ENCODE data around the gene PLSCR5.

Gene PLSCR5

DNA sequence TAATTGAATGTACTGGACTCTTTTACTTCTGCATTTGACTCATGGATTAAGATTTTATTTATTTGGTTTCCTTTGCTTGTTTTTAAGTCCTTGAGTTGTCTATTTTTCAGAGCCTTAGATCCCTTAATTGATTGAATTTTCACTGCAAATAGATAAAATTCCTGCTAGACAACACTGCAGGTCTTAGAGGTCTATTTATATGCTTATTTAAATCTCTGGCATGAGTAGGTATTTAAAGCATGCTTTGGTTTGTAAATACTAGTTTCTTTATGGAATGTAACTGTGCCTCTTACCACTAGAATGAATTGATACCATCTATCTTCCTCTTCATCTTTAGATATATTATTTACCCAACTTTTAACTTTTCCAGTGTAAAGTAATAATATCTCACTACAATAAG, 20.0 kb downstream of the PLSCR5 start:
- DNase-seq (ENCODE audit: low read depth), result no peak

DNA sequence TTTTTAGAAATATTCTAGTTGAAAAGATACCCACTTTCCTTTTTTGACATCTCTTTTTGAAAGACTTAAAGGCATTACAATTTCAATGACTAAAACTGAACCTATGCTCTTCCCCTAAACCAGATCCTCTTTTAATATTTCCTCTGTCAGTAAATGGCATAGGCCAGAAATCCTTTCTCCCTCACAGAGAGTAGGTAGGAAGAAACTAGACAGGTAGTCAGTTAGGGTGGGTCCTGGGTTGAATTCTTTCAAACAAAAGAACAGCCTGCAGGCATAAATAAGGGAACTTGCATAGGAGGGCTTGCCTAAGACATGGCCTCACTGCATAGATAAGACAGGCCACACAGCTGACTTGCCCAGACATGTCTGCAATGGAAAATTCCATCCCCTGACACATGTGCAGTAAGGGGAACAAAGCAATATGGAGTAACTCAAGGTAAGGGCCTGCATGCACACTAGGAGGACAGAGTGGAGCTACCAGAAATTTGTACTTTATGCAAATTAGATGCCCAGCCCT, 23.1 kb downstream of the PLSCR5 start:
- no peak for DNase-seq (ENCODE audit: low read depth)

DNA sequence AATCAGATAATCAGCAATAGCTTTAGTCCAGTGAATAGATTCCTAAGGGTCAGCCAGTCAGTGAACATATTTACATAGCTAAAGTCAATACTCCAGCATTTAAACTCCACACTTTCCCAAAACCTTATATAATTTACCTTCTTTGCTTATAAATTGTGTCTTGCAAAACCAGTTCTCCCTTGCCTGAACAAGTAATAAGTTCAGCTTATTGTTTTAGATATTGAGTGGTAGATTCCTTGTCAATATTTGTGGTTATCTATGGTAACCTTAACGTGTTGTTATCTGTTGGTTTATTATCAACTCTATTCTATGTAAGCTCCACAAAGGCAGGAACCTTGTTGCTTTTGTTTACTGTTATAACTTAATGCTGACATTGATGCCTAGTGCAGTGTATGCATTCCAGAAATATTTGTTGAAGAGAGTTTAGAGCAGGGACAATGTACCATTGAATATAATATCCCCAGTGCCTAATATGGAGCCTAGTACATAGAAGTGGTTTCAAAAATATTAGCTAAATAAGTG, 24.0 kb downstream of the PLSCR5 start:
- DNase-seq (ENCODE audit: low read depth), result no peak

DNA sequence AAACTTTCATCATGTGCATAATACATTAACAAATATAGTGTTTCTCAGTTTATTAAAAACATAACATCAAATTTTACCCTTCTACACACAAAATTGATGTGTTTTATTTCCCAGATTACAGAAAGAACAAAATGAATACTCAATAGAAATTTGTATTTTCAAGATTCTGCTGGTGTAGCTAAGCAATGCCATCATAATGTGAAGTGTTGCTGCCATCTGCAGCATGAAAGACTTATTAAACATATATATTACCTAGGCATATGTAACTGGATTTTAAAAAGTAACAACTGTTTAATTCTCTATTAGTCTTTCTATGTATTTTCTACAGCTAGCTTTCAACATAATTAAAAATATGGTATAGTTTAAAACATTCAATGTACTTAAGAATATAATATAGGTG, 27.5 kb downstream of the PLSCR5 start:
- peak; percentile 29 for DNase-seq (ENCODE audit: low read depth)

GRCh38 chr3:146575636-146576035, 29.5 kb downstream of the PLSCR5 start:
- no peak for DNase-seq (ENCODE audit: low read depth)

DNA sequence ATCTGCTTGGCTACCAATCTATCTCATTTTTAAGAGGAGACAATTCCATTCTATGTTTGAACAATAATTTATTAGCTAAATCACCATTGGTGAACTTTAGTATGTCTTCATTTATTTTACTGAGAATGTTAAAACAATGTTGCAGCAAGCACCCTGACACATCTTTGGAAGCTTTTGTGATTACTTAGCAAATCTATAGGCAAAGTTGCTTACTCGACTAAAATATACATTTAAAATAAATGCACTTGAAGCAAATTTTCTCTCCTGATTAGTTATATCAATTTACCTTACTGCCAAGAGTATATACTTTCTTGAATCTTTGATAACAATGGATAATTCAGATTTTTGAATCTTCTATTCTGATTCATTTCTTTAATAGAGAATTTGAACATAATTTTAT, 31.0 kb downstream of the PLSCR5 start:
- DNase-seq (ENCODE audit: low read depth), result no peak

GRCh38 chr3:146569314-146569713, 35.8 kb downstream of the PLSCR5 start:
- no peak for DNase-seq (ENCODE audit: low read depth)

GRCh38 chr3:146566138-146566537, 39.0 kb downstream of the PLSCR5 start:
- DNase-seq (ENCODE audit: low read depth), result no peak

DNA sequence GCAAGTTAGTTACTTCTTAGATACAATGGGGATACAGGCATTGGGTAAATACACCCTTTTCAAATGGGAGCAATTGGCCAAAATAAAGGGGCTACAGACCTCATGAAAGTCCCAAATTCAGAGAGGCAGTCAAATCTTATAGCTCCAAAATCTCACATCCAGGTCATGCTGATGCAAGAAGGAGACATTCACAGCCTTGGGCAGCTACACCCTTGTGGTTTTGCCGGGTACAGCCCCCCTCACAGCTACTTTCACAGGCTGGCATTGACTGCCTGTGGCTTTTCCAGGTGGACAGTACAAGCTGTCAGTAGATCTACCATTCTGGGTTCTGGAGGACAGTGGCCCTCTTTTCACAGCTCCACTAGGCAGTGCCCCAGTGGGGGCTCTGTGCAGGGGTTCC, 43.3 kb downstream of the PLSCR5 start:
- DNase-seq (ENCODE audit: low read depth), result no peak

DNA sequence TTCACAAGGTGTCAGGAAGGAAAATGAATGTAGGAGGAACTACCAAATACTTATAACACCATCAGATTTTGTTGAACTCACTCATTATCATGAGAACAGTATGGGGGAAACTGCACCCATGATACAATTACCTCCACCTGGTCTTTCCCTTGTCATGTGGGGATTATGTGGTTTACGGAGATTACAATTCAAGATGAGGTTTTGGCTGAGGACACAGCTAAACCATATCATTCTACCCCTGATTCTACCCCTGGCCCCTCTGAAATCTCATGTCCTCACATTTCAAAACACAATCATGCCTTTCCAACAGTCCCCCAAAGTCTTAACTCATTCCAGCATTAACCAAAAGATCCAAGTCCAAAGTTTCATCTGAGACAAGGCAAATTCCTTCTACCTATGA, 43.7 kb downstream of the PLSCR5 start:
- DNase-seq (ENCODE audit: low read depth), result no peak

DNA sequence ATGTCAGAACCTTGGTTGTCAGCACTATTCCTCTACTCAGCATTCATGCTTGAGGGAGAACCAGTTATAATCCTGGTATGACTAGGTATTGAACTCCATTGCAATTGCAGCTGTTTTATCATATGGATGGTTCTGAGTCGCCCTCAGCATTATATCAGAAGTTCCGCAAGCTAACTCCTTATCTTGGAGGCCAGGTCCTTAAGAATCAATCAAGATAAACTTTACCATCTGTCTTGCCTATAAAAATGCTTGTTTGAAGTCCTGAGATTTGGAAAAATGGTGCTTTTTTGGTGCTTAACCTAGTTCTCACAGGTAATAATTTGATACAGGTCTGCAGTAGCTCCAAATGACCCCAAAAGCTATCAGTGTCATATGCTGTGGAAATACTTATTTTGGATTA, 44.5 kb downstream of the PLSCR5 start:
- no peak for DNase-seq (ENCODE audit: low read depth)

GRCh38 chr3:146559388-146559787, 45.8 kb downstream of the PLSCR5 start:
- no peak for DNase-seq (ENCODE audit: low read depth)

DNA sequence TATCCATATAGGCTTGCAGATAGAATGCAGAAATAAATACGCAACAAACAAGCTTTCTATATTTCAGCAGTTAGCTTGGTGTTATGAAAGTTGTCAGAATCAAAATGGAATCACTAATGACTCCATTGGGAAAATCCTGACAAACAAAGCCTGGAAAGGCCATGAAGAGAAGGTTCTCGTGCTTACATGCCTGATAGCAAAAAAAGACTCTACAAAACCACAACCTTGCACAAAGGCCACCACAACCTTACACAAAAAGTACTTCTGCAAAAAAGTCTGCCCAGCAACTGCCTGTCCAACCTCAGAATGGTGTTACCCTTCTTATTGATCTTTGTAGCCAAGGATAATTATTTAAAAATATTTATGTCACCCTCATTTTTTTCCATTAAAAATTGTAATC, 46.4 kb downstream of the PLSCR5 start:
- no peak for DNase-seq (ENCODE audit: low read depth)

DNA sequence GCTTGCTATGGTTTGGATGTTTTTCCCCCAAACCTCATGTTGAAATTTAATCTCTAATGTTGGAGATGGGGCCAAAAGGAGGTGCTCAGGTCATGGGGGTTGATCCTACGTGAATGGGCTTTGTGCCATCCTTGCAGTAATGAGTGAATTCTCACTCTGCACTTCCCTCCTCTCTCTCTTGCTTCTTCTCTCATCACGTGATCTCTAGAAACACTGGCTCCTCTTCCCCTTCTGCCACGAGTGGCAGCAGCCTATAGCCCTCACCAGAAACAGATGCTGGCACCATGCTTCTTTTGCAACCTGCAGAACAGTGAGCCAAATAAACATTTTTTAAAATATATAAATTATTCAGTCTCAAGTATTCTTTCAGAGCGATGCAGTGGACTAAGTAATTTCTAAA, 47.4 kb downstream of the PLSCR5 start:
- no peak for DNase-seq (ENCODE audit: low read depth)

DNA sequence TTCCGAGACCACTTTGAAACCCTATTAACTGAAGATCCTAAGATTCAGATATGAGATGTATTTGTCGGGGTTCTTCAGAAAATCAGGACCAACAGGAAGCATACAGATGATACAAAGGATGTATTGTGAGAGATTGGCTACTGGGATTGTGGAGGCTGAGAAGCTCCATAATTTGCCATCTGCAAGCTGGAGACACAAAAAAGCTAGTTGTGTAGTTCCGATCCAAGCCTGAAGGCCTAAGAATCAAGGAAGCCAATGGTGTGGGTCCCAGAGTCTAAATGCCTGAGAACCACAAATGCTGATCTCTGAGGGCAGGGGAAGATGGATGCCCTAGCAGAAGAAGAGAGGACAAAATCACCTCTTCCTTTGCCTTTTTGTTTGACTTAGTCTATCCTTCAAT, 49.8 kb downstream of the PLSCR5 start:
- DNase-seq (ENCODE audit: low read depth), result no peak

DNA sequence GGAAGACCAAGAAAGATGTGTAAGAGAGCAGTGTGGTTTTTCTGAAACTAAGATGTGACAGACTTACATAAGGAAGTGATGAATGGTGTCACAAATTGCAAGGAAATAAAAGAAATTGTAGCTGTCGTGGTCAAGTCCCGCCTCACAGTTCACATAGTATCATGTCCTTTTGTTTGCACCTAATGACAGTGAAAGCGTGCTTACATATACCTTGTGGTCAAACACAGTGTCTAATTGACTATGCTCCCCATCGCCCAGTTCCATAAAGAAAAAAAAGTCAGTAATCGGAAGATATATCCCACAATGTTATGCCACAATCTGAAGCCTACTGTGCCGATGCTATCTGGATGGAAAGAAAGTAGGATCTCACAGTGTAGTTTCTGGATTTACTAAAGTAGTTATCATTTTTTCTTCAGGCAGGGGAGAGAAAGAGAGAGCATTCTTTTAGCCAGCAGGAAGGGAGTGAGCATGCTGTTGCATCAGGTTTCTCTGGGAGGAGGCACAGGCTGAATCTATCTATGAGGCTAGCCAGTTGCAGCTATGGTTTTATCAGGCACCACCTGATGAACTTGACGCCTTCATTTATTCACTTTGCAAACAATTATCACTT, 50.9 kb downstream of the PLSCR5 start:
- DNase-seq (ENCODE audit: low read depth), result no peak

GRCh38 chr3:146550743-146551510, 54.2 kb downstream of the PLSCR5 start:
- DNase-seq (ENCODE audit: low read depth), result peak; percentile 84

GRCh38 chr3:146550070-146550615, 55.0 kb downstream of the PLSCR5 start:
- DNase-seq (ENCODE audit: low read depth), result no peak

GRCh38 chr3:146547235-146547835, 57.8 kb downstream of the PLSCR5 start:
- DNase-seq (ENCODE audit: low read depth), result no peak

DNA sequence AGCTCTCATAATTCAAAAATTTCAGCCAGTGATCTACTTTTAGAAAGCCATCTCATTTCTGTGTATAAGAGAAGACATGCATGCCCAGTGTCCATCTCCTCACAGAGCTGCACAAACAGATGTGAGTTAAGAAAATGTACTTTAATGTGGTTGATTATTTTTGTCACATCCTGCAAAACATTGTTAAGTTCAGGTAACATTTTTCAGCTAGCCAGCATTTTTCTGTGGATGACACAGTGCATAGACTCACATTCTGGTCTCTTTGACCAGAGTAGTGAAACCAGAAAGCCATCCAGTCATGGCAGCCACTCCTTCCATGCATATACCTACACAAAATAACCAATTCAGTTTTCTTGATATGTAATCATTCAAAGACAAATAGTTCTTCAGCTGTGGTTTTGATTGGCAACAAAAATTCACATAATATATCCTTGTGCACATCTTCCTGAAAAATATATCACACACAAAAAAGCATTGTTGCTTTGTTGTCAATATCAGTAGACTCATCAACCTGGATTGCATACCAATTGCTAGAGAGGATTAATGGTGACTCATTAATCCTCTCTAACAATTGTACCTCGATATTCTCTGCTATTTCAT, 58.7 kb downstream of the PLSCR5 start:
- no peak for DNase-seq (ENCODE audit: low read depth)

GRCh38 chr3:146544929-146545528, 60.1 kb downstream of the PLSCR5 start:
- DNase-seq (ENCODE audit: low read depth), result no peak
